Calu3 (cell line): ENCODE results near the gene PNPLA2. TPM values are rescaled to one million over a fixed set of nuclear protein-coding genes. Genes with fewer than 3 reads are reported as not detected.
A peak's percentile ranks its signal among the peaks of the same experiment; 100 is the strongest.

ENCODE experiments used
- BruUV-seq: library from RNA; stranded (reverse); fragments of 400-500 nt; replicated peaks from 2 replicates; lab custom pipeline; 2021; lab: Mats Ljungman, UMichigan
- CTCF ChIA-PET: fragments of 300-600 bp; sonication (Branson Sonifier 250); formaldehyde crosslinking; loops from one replicate; lab custom pipeline; 2022; ENCODE audit warnings: antibody characterized with exemption; lab: Charles Lee
- DNase-seq: peaks from one replicate; pipeline ENCODE4 v3.0.0; 2022
- H3K27ac Mint-ChIP-seq: one replicate; pipeline ENCODE4 v1.8.0; 2022; ENCODE audit warnings: mixed read lengths; ENCODE audit not compliant: unreplicated experiment
- H3K27me3 Mint-ChIP-seq: one replicate; pipeline ENCODE4 v1.8.0; 2022; ENCODE audit warnings: mixed read lengths; ENCODE audit not compliant: unreplicated experiment
- H3K36me3 Mint-ChIP-seq: one replicate; pipeline ENCODE4 v1.8.0; 2022; ENCODE audit warnings: mild to moderate bottlenecking, moderate library complexity, mixed read lengths; ENCODE audit not compliant: insufficient read depth, unreplicated experiment
- H3K4me1 Mint-ChIP-seq: one replicate; pipeline ENCODE4 v1.8.0; 2022; ENCODE audit warnings: mild to moderate bottlenecking, low read depth, mixed read lengths; ENCODE audit not compliant: unreplicated experiment
- H3K4me3 Mint-ChIP-seq: one replicate; pipeline ENCODE4 v1.8.0; 2022; ENCODE audit warnings: mild to moderate bottlenecking, low read depth, moderate library complexity, mixed read lengths; ENCODE audit not compliant: unreplicated experiment
- H3K9me3 Mint-ChIP-seq: one replicate; pipeline ENCODE4 v1.8.0; 2022; ENCODE audit warnings: low read depth, mixed read lengths; ENCODE audit not compliant: unreplicated experiment
- intact Hi-C: fragments of 100-400 bp; cut with micrococcal nuclease; formaldehyde crosslinking; loops from one replicate; pipeline ENCODE4 v1.10.0; 2022; ENCODE audit not compliant: unreplicated experiment
- total RNA-seq: library from RNA; stranded (reverse); gene quantifications from 2 replicates; pipeline ENCODE4 v1.2.3, GENCODE V29; 2022
- TF ChIP-seq, protein P1 (sequence below): fragments of 200-600 bp; IDR thresholded peaks from one replicate; pipeline ENCODE4 v1.8.0; 2022; ENCODE audit warnings: antibody characterized with exemption; ENCODE audit not compliant: unreplicated experiment

PNPLA2 gene
- total RNA-seq, 1 experiment from 2014 or later = 134 TPM

- CTCF ChIA-PET = no interaction called here
- intact Hi-C loops = no loop called here
- DNase-seq = no peak
- Mint-ChIP-seq H3K9me3 (no peaks in the 10 kb centered on the region), H3K36me3 (peaks cover 69% of the 10 kb centered on the region), H3K4me1 (peaks cover 8% of the 10 kb centered on the region), H3K4me3 (no peak overlapping the region), H3K27me3 (no peaks in the 10 kb centered on the region), H3K27ac (no peak overlapping the region)
- no TSS peak for BruUV-seq
- TF ChIP-seq, protein P1, sequence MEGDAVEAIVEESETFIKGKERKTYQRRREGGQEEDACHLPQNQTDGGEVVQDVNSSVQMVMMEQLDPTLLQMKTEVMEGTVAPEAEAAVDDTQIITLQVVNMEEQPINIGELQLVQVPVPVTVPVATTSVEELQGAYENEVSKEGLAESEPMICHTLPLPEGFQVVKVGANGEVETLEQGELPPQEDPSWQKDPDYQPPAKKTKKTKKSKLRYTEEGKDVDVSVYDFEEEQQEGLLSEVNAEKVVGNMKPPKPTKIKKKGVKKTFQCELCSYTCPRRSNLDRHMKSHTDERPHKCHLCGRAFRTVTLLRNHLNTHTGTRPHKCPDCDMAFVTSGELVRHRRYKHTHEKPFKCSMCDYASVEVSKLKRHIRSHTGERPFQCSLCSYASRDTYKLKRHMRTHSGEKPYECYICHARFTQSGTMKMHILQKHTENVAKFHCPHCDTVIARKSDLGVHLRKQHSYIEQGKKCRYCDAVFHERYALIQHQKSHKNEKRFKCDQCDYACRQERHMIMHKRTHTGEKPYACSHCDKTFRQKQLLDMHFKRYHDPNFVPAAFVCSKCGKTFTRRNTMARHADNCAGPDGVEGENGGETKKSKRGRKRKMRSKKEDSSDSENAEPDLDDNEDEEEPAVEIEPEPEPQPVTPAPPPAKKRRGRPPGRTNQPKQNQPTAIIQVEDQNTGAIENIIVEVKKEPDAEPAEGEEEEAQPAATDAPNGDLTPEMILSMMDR = no peak
These were observed 16.6 kb upstream of the PNPLA2 start for GRCh38 chr11:802018-802617.

GRCh38 chr11:802693-803466, 15.8 kb upstream of the PNPLA2 start:
- peaks cover 14% of the 10 kb centered on the region for H3K4me1 Mint-ChIP-seq
- intact Hi-C loops = no loop called here
- CTCF ChIA-PET = no interaction called here
- BruUV-seq = no TSS peak
- H3K27me3 Mint-ChIP-seq = no peaks in the 10 kb centered on the region
- no peaks in the 10 kb centered on the region for H3K9me3 Mint-ChIP-seq
- H3K36me3 Mint-ChIP-seq = peaks cover 65% of the 10 kb centered on the region
- DNase-seq = no peak
- no peak overlapping the region for H3K4me3 Mint-ChIP-seq
- no peak overlapping the region for H3K27ac Mint-ChIP-seq
- TF ChIP-seq, protein P1 = no peak

DNA sequence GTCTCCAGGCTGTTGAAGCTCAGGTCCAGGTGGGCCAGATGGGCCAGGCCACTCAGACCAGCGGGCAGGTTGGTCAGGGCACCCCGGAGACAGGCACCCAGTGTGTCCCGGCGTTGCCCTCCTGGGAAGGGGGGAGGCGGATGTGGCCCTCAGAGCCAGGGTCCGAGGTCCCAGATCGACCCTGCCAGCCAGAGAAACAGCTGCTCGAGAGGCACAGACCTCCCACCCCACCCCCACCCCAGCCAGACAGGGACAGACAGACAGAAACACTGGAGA, 15.3 kb upstream of the PNPLA2 start:
- TF ChIP-seq, protein P1 = no peak
- BruUV-seq = no TSS peak
- Mint-ChIP-seq H3K27me3 (no peaks in the 10 kb centered on the region), H3K9me3 (no peaks in the 10 kb centered on the region), H3K4me1 (peaks cover 17% of the 10 kb centered on the region), H3K36me3 (peaks cover 69% of the 10 kb centered on the region), H3K4me3 (peak overlapping the region; percentile 73), H3K27ac (no peak overlapping the region)
- CTCF ChIA-PET = no interaction called here
- no peak for DNase-seq
- intact Hi-C loops = no loop called here

- Mint-ChIP-seq H3K9me3 (no peaks in the 10 kb centered on the region), H3K27me3 (no peaks in the 10 kb centered on the region), H3K27ac (peak overlapping the region; percentile 36), H3K36me3 (peaks cover 75% of the 10 kb centered on the region), H3K4me3 (peak overlapping the region; percentile 73), H3K4me1 (peaks cover 17% of the 10 kb centered on the region)
- no peak for DNase-seq
- CTCF ChIA-PET = no interaction called here
- intact Hi-C loops = no loop called here
- TF ChIP-seq, protein P1 = no peak
- BruUV-seq = no TSS peak
These were observed 14.7 kb upstream of the PNPLA2 start for GRCh38 chr11:803770-804598.
